ENCODE measurements around the gene ABLIM1.

ABLIM1 gene

DNA sequence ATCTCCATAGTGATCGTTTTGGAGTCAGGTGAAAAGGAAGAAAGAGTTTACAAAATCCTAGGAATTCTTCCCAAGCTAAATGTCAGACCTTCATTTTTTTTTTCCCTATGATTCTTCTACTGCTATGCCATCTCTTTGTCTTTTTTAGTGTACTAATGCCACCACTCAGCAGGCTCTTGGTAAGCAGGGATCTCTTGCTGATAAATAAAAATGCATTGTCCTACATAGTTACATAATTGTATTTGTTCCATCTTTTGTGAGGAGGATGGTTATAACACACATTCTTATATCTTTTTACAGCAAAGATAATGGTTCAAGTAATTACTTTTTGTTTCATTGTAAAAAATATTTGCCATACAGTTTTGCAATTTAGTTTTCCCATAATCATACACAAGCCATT lies 217.0 kb downstream of the ABLIM1 start:
- H3K4me3 ChIP-seq (ENCODE audit: low read depth, low read length): no peak overlapping the region
- TF ChIP-seq CTCF (IDR thresholded peaks at IDR 0.05; ENCODE audit: insufficient read depth, low read depth, low read length, missing control alignments): no peak
- DNase-seq (ENCODE audit: low read depth): no peak

DNA sequence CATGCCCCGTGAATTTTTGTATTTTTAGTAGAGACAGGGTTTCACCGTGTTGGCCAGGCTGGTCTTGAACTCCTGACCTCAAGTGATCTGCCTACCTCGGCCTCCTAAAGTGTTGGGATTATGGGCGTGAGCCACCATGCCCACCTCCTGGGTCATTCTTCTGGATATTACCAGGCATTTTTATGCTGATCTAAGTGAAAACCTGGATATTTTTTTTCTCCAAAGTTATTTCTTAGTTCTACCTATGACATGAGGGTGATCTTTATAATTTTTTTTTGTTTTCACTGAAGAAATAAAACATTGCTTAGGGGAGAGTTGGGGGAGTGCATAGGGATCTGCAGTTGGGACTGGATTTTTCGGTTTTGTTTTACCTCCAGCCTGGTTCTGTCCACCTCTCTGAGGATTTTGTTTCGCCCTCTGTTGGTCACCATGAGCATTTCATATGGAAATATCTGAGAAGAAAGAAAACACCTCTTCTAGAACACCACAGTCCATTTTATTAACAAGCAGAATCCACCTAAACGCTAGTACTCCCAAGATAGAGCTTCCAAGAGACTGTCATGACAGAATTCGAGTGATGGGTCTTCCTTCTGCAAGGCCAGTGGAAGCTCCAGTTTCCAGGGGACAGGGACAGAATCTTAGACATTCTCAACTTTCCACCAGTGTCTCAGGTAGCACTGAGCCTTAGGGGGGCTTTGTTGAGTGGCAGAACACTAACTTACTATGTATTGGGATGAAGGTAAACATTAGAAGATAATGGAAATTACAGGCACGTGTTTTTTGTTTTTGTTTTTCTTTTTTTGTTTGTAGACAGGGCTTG lies 220.4 kb downstream of the ABLIM1 start:
- H3K4me3 ChIP-seq (ENCODE audit: low read depth, low read length): no peak overlapping the region
- TF ChIP-seq CTCF (IDR thresholded peaks at IDR 0.05; ENCODE audit: insufficient read depth, low read depth, low read length, missing control alignments): peak; percentile 39
- peak; percentile 29 for DNase-seq (ENCODE audit: low read depth)

- no peak overlapping the region for H3K4me3 ChIP-seq (ENCODE audit: low read depth, low read length)
- no peak for DNase-seq (ENCODE audit: low read depth)
- no peak for TF ChIP-seq CTCF (IDR thresholded peaks at IDR 0.05; ENCODE audit: insufficient read depth, low read depth, low read length, missing control alignments)
Measured at GRCh38 chr10:114436941-114437340, 221.1 kb downstream of the ABLIM1 start.

DNA sequence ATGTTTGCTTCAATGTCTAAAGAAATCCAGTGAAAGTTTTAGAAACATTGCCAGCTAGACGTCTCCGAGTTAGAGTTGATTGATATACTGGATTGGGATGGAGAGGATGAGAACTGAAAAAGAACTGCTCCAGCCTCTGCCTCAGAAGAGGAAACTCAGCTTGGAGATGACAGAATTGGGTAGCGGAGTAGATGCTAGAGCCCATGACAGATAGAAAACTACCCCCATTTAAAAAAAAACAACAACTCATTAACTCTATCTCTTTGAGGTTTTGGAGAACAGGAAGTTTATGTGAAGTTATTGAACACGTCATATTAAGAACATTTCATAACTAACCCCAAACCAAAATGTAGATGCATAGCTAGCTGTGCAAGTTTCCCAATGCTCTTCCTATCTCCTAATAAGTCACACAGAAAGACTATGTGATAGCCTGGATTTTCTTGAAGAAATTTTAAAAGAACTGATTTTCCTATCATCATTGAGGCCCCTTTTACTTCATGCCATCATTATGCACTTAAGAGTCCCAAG lies 225.4 kb downstream of the ABLIM1 start:
- TF ChIP-seq CTCF (IDR thresholded peaks at IDR 0.05; ENCODE audit: insufficient read depth, low read depth, low read length, missing control alignments): no peak
- no peak overlapping the region for H3K4me3 ChIP-seq (ENCODE audit: low read depth, low read length)
- DNase-seq (ENCODE audit: low read depth): no peak

DNA sequence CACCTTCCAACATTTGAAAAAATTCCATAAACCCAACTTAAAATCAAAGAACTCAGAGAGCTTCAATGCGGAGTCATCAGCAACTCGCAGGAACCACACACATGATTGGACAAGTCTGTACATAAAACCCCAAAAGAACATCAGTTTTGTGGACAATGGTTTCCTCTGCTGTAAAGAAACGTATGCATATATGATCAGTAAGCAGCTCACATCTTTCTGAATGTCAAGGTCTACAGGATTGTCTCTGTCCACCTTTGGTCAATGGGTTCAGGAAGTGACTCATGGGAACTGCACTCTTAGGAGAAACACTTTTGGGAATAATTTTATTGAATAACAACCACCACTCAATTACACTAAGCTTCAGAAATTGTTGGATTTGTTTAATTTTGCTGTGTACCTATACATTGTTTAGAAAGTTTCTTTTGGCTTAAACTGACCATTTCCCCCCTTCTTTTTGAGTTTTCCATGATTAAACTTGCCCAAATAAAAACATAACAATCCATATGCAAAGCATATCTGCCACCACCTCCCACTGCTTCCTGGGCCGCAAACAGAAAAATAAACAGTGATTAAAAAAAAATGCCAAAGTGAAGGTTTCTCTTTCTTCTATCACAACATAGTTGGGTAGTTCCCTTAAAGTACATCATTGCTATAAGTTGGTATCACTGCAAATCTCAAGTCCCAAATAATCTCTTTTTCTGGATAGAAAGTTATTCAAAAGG lies 226.5 kb downstream of the ABLIM1 start:
- no peak for DNase-seq (ENCODE audit: low read depth)
- no peak overlapping the region for H3K4me3 ChIP-seq (ENCODE audit: low read depth, low read length)
- no peak for TF ChIP-seq CTCF (IDR thresholded peaks at IDR 0.05; ENCODE audit: insufficient read depth, low read depth, low read length, missing control alignments)

DNA sequence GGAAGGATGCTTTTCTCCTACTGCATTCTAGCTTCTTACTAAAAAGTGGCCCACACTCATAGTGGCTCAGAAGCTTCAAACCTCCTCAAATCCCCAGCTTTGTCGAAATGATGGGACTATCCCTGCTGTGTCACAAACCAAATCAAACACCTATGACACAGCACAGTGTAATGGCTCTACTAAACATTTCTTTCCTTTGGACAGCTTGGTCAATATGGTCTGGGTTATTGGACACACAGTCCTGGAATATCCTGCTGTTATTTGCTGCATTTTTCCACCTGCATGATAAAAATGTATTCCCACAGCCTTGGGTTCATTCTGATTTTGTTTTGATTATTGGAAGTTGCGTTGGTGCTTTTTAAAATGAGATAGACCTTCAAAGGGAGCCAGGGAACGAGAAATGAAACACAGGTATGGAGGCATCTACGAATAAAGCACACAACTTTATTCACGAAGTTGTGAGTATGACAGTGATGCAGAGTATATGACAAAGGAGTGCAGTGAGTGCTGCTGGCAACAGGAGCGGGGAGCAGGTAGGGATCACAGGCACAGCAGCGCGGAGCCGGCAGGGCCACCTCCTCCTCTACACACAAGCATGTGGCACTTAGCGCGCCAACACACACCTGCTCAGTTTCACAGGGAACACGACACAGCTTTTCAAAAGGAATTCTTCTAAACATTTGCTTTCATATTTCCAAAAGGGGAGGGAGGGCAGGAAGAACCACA lies 227.2 kb downstream of the ABLIM1 start:
- TF ChIP-seq CTCF (IDR thresholded peaks at IDR 0.05; ENCODE audit: insufficient read depth, low read depth, low read length, missing control alignments): no peak
- no peak for DNase-seq (ENCODE audit: low read depth)
- H3K4me3 ChIP-seq (ENCODE audit: low read depth, low read length): no peak overlapping the region

Measured in GM12865 (cell line).